ENCODE results near the gene AMER2.

GRCh38 chr13:25186187-25186586, 14.1 kb upstream of the AMER2 start:
- no peak for TF ChIP-seq CTCF (IDR thresholded peaks at IDR 0.05)
- TF ChIP-seq POLR2A (IDR thresholded peaks at IDR 0.05): no peak
- no peak for TF ChIP-seq POLR2AphosphoS5 (IDR thresholded peaks at IDR 0.05)
